A549 (cell line): Measurements from ENCODE around the gene PDE1C.

Experiments used
- BHLHE40 ChIP-seq: IDR thresholded peaks from 2 replicates; pipeline ENCODE4 v1.6.1; 2012; ENCODE audit warnings: low read depth, low read length, inconsistent platforms
- CBX8 ChIP-seq: fragments of 200-600 bp; sonication (generic); IDR thresholded peaks from 2 replicates; pipeline ENCODE4 v1.6.1; 2016
- CEBPB ChIP-seq, 2 experiments: fragments of >200 bp in 1 of 2; sonication (Bioruptor Twin) in 1 of 2; formaldehyde crosslinking in 1 of 2; IDR thresholded peaks; 2 replicates each; pipeline ENCODE4 v1.6.1; 2012 to 2016
- FOSL2 ChIP-seq, 2 experiments: fragments of 450-650 bp in 1 of 2; fragments of >200 bp in 1 of 2; sonication (Bioruptor Twin) in 1 of 2; formaldehyde crosslinking; IDR thresholded peaks; 2 replicates each; pipeline versions ENCODE4 v1.5.0 to v1.6.1; 2016 to 2020; ENCODE audit warnings: mild to moderate bottlenecking in 1 of 2, moderate library complexity in 1 of 2
- MAZ ChIP-seq: fragments of 150-350 bp; IDR thresholded peaks from 2 replicates; pipeline ENCODE4 v1.6.1; 2014; ENCODE audit warnings: antibody characterized with exemption, low read depth, low read length, borderline replicate concordance
- PHF8 ChIP-seq: fragments of 200-600 bp; sonication (generic); IDR thresholded peaks from 2 replicates; pipeline ENCODE4 v1.6.1; 2016; ENCODE audit warnings: low read depth, mild to moderate bottlenecking, antibody characterized with exemption, moderate library complexity, borderline replicate concordance
- POLR2A ChIP-seq: IDR thresholded peaks from 2 replicates; pipeline ENCODE4 v1.6.1; 2012; ENCODE audit warnings: mild to moderate bottlenecking, low read length
- RAD21 ChIP-seq, 2 experiments: fragments of >200 bp in 1 of 2; sonication (Bioruptor Twin) in 1 of 2; formaldehyde crosslinking in 1 of 2; IDR thresholded peaks in 1 of 2; conservative IDR thresholded peaks in 1 of 2; 2 replicates in 1 of 2; 3 replicates in 1 of 2; pipeline ENCODE4 v1.6.1; 2012 to 2018; ENCODE audit warnings: inconsistent platforms in 1 of 2
- RNF2 ChIP-seq: fragments of 200-600 bp; sonication (generic); IDR thresholded peaks from 2 replicates; pipeline ENCODE4 v1.6.1; 2016; ENCODE audit warnings: low read depth, mild to moderate bottlenecking, antibody characterized with exemption, moderate library complexity, borderline replicate concordance
- TF ChIP-seq, protein P1 (sequence below): fragments of >200 bp; sonication (Bioruptor Twin); formaldehyde crosslinking; IDR thresholded peaks from 3 replicates; pipeline ENCODE4 v1.5.1; 2016
- TF ChIP-seq, protein P2 (sequence below): fragments of 450-650 bp; IDR thresholded peaks from 2 replicates; pipeline ENCODE4 v1.6.1; 2014; ENCODE audit warnings: antibody characterized with exemption

DNA sequence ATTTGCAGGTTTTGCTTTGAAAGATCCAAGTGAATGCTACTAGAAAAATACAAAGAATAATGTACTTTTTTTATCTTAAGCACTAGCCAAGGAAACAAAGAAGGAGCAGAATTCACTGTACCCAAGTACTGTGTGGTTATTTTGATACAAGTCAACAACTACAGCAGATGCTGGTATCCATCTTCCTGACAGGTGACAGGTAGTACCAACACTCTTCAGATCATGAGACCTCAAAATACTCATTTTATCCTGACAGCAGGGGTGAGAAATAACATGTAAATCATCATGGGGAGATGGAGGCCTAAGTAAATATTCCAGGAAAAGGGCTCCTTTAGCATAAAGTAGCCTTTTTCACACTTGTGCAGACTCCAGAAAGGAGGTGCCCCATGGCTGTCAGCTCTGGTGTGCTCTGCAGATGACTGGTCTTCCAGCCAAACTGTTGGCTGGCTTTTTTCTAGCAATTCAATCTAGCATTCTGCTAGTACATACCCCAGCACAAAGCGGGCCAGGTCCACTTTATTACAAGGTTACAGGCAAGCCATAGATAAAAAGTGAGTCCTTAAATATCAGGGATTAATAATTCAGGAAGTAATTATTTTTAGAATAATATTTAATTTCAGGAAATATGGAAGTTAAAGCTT lies 90.4 kb downstream of the PDE1C start:
- TF ChIP-seq, protein P1, sequence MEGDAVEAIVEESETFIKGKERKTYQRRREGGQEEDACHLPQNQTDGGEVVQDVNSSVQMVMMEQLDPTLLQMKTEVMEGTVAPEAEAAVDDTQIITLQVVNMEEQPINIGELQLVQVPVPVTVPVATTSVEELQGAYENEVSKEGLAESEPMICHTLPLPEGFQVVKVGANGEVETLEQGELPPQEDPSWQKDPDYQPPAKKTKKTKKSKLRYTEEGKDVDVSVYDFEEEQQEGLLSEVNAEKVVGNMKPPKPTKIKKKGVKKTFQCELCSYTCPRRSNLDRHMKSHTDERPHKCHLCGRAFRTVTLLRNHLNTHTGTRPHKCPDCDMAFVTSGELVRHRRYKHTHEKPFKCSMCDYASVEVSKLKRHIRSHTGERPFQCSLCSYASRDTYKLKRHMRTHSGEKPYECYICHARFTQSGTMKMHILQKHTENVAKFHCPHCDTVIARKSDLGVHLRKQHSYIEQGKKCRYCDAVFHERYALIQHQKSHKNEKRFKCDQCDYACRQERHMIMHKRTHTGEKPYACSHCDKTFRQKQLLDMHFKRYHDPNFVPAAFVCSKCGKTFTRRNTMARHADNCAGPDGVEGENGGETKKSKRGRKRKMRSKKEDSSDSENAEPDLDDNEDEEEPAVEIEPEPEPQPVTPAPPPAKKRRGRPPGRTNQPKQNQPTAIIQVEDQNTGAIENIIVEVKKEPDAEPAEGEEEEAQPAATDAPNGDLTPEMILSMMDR: no peak
- TF ChIP-seq RAD21 (conservative IDR thresholded peaks at IDR 0.05 in 1 of 2, IDR thresholded peaks at IDR 0.05 in 1 of 2): no peak
- no peak for TF ChIP-seq POLR2A
- no peak for TF ChIP-seq RNF2
- TF ChIP-seq FOSL2 (IDR thresholded peaks at IDR 0.05): no peak
- no peak for TF ChIP-seq FOSL2 (CRISPR knock-in tag; IDR thresholded peaks at IDR 0.05)
- no peak for TF ChIP-seq MAZ
- no peak for TF ChIP-seq BHLHE40
- no peak for TF ChIP-seq CEBPB (IDR thresholded peaks at IDR 0.05)
- no peak for TF ChIP-seq CBX8
- TF ChIP-seq, protein P2, sequence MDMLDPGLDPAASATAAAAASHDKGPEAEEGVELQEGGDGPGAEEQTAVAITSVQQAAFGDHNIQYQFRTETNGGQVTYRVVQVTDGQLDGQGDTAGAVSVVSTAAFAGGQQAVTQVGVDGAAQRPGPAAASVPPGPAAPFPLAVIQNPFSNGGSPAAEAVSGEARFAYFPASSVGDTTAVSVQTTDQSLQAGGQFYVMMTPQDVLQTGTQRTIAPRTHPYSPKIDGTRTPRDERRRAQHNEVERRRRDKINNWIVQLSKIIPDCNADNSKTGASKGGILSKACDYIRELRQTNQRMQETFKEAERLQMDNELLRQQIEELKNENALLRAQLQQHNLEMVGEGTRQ: no peak
- TF ChIP-seq PHF8: no peak
